SW480 (cell line): Measurements from ENCODE around the gene DYNC1I1.

ENCODE experiments used
- DNase-seq: peaks from one replicate; pipeline ENCODE4 v3.0.0-alpha.2; 2016; ENCODE audit warnings: low spot score

The DYNC1I1 gene

GRCh38 chr7:96144260-96144526, 371.8 kb downstream of the DYNC1I1 start:
- no peak for DNase-seq
